Lower lobe of right lung (tissue), 2 donors: Measurements from ENCODE around the gene CLEC1A. TPM values are rescaled to one million over a fixed set of nuclear protein-coding genes. Genes with fewer than 3 reads are reported as not detected.
A peak's percentile ranks its signal among the peaks of the same experiment; 100 is the strongest.

Source experiments
- ATAC-seq, 2 donors: fragments of 200-7000 bp; cut with Tn5 transposase; one replicate each; pipeline ENCODE4 v1.9.1; 2020 to 2022; ENCODE audit warnings: mild to moderate bottlenecking in 2 of 2, moderate library complexity in 2 of 2
- DNase-seq: peaks from one replicate; pipeline ENCODE4 v3.0.0-alpha.2; 2020
- H3K27ac ChIP-seq: fragments of 200-600 bp; one replicate; pipeline ENCODE4 v1.8.0; 2022
- H3K27me3 ChIP-seq: fragments of 200-600 bp; one replicate; pipeline ENCODE4 v1.8.0; 2022; ENCODE audit warnings: low read depth
- H3K36me3 ChIP-seq: fragments of 200-600 bp; one replicate; pipeline ENCODE4 v1.8.0; 2022; ENCODE audit warnings: mild to moderate bottlenecking
- H3K4me1 ChIP-seq: fragments of 200-600 bp; one replicate; pipeline ENCODE4 v1.8.0; 2022
- H3K4me3 ChIP-seq: fragments of 200-600 bp; one replicate; pipeline ENCODE4 v1.8.0; 2022; ENCODE audit warnings: mild to moderate bottlenecking
- H3K9me3 ChIP-seq: fragments of 200-600 bp; one replicate; pipeline ENCODE4 v1.8.0; 2022
- intact Hi-C: fragments of 100-400 bp; cut with DNase I; formaldehyde crosslinking; loops from one replicate; pipeline ENCODE4 v1.11.0; 2022
- total RNA-seq: library from RNA; stranded (reverse); fragmentation: NEBNext Ultra II Directional; extraction: Animal tissue kit (Norgen Biotek cat#: 25700); gene quantifications from one replicate; pipeline ENCODE4 v1.2.1, GENCODE V29; 2021
- TF ChIP-seq, protein P1 (sequence below): fragments of 200-600 bp; IDR thresholded peaks from one replicate; pipeline ENCODE4 v1.8.0; 2022; ENCODE audit warnings: antibody characterized with exemption, mild to moderate bottlenecking
- donor health status: DM: no; HTN: yes; CAD: no; lungs with severe emphysema.

The CLEC1A gene
- total RNA-seq, 1 donor from 2014 or later = 9.7 TPM

DNA sequence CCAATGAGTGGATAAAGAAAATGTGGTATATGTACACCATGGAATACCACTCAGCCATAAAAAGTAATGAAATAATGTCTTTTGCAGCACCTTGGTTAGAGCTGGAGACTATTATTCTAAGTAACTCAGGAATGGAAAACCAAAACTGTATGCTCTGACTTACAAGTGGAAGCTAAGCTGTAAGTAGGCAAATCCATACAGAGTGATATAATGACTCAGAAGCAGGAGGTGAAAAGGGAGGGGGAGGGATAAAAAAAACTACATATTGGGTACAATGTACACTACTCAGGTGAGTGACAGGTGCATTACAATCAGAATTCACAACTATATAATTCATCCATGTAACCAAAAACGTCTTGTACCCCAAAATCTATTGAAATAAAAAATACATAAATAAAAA lies 15.1 kb upstream of the CLEC1A start:
- H3K4me3 ChIP-seq = no peak overlapping the region
- no peaks in the 10 kb centered on the region for H3K9me3 ChIP-seq
- no peaks in the 10 kb centered on the region for H3K36me3 ChIP-seq
- intact Hi-C loops = no loop called here
- H3K27me3 ChIP-seq = no peaks in the 10 kb centered on the region
- no peaks in the 10 kb centered on the region for H3K4me1 ChIP-seq
- no peak for DNase-seq
- no peak overlapping the region for H3K27ac ChIP-seq
- ATAC-seq = no peak
- TF ChIP-seq, protein P1, sequence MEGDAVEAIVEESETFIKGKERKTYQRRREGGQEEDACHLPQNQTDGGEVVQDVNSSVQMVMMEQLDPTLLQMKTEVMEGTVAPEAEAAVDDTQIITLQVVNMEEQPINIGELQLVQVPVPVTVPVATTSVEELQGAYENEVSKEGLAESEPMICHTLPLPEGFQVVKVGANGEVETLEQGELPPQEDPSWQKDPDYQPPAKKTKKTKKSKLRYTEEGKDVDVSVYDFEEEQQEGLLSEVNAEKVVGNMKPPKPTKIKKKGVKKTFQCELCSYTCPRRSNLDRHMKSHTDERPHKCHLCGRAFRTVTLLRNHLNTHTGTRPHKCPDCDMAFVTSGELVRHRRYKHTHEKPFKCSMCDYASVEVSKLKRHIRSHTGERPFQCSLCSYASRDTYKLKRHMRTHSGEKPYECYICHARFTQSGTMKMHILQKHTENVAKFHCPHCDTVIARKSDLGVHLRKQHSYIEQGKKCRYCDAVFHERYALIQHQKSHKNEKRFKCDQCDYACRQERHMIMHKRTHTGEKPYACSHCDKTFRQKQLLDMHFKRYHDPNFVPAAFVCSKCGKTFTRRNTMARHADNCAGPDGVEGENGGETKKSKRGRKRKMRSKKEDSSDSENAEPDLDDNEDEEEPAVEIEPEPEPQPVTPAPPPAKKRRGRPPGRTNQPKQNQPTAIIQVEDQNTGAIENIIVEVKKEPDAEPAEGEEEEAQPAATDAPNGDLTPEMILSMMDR = no peak

DNA sequence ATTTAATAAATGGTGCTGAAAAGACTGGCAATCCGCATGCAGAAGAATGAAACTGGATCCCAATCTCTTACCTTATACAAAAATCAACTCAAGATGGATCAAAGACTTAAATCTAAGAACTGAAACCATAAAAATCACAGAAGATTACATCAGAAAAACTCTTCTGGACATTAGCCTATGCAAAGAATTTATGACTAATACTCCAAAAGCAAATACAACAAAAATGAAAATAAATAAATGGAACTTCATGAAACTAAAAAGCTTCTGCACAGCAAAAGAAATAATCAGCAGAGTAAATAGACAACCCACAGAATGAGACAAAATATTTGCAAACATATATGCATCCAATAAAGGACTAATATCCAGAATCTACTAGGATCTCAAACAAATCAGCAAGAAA lies 14.3 kb upstream of the CLEC1A start:
- intact Hi-C loops = no loop called here
- TF ChIP-seq, protein P1 = no peak
- Histone ChIP-seq H3K27me3 (no peaks in the 10 kb centered on the region), H3K4me1 (no peaks in the 10 kb centered on the region), H3K27ac (no peak overlapping the region), H3K9me3 (no peaks in the 10 kb centered on the region), H3K4me3 (no peak overlapping the region), H3K36me3 (no peaks in the 10 kb centered on the region)
- DNase-seq (no peak), ATAC-seq (no peak)

DNA sequence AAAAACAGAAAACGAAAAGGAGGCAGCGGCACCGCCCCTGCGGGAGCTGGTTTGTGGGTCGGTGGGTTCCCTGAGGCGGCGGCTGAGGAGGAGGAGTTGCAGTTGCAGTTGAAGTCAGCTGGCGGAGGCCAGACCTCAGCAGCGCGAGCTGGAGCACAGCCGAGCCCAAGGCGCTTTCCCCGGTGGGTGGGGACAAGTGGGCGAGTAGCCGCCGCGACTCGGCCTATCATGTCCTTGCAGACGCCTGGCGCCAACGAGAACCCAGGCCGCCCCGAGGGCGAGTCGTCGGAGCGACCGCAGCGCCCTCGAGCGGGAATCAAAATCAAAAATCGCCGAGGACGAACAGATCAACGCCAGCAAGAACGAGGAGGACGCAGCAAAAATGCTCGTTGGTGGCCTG lies 12.7 kb upstream of the CLEC1A start:
- intact Hi-C loops = no loop called here
- Histone ChIP-seq H3K4me3 (no peak overlapping the region), H3K9me3 (no peaks in the 10 kb centered on the region), H3K4me1 (no peaks in the 10 kb centered on the region), H3K27me3 (no peaks in the 10 kb centered on the region), H3K36me3 (no peaks in the 10 kb centered on the region), H3K27ac (no peak overlapping the region)
- TF ChIP-seq, protein P1 = no peak
- no peak for DNase-seq
- ATAC-seq = no peak

DNA sequence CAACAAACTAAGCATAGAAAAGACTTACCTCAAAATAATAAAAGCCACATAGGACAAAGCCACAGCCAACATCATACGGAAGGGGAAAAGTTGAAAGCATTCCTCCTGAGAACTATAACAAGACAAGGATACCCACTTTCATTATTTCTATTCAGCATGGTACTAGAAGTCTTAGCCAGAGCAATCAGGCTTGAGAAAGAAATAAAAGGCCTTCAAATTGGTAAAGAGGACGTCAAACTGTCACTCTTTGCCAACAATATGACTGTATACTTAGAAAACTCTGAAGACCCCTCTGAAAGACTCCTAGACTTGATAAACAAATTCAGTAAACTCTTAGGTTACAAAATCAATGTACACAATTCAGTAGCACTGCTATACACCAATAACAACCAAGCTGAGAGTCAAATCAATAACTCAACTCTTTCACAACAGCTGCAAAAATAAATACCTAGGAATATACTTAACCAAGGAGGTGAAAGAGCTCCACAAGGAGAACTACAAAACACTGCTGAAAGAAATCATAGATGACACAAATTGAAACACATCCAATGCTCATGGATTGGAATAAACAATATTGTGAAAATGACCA lies 11.6 kb upstream of the CLEC1A start:
- no peaks in the 10 kb centered on the region for H3K27me3 ChIP-seq
- TF ChIP-seq, protein P1 = no peak
- no peaks in the 10 kb centered on the region for H3K36me3 ChIP-seq
- DNase-seq (no peak), ATAC-seq (no peak)
- no peaks in the 10 kb centered on the region for H3K4me1 ChIP-seq
- no peak overlapping the region for H3K27ac ChIP-seq
- H3K9me3 ChIP-seq = no peaks in the 10 kb centered on the region
- no peak overlapping the region for H3K4me3 ChIP-seq
- intact Hi-C loops = no loop called here

DNA sequence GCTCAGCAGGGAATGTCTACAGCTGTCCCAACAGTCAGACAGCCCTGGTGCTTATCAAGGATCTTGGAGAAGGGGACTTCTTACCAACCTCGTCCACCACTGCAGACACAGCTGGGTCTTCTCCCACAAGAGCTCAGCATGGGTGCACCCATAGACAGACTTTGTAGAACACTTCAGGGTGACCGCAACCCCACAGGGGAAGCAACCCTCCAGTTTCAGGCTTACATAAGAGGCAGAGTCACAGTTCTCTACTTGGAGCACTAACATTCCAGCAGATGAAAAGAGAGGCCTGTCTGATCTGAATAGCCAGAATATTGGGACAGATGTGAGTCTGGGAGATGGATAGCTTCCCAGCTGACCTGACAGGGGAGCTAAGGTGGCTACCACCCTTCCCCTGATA lies 3.5 kb upstream of the CLEC1A start:
- Histone ChIP-seq H3K27me3 (no peaks in the 10 kb centered on the region), H3K27ac (no peak overlapping the region), H3K4me3 (no peak overlapping the region), H3K9me3 (no peaks in the 10 kb centered on the region), H3K4me1 (peaks cover 27% of the 10 kb centered on the region), H3K36me3 (no peaks in the 10 kb centered on the region)
- DNase-seq (no peak), ATAC-seq (peak; percentile 79 to 81)
- TF ChIP-seq, protein P1 = no peak
- intact Hi-C loops = no loop called here
